HCT116 (cell line): ENCODE data around the gene LYVE1. TPM values are rescaled to one million over a fixed set of nuclear protein-coding genes. Genes with fewer than 3 reads are reported as not detected.

Source experiments
- ATAC-seq: fragments of 200-7000 bp; cut with Tn5 transposase; 2 replicates; pipeline ENCODE4 v1.9.1; 2020; ENCODE audit warnings: mild to moderate bottlenecking, moderate library complexity
- BruUV-seq: library from RNA; stranded (reverse); fragments of 400-500 nt; replicated peaks from 2 replicates; lab custom pipeline; 2021; lab: Mats Ljungman, UMichigan
- CTCF ChIA-PET: fragments of 300-600 bp; sonication (Branson Sonifier 250); formaldehyde crosslinking; loops from one replicate; lab custom pipeline; 2021; ENCODE audit warnings: antibody characterized with exemption; lab: Charles Lee
- POLR2A ChIA-PET: fragments of 300-600, 350-600 bp; sonication (Branson Sonifier 250); formaldehyde crosslinking; loops from one replicate; lab custom pipeline; 2021; ENCODE audit warnings: antibody characterized with exemption; lab: Charles Lee
- RAD21 ChIA-PET, 2 experiments: fragments of 300-600 bp; sonication (Branson Sonifier 250); formaldehyde crosslinking; loops; one replicate each; lab custom pipeline; 2023; ENCODE audit warnings: low total read pairs in 2 of 2; ENCODE audit not compliant: uncharacterized antibody in 2 of 2, unreplicated experiment in 2 of 2, low non-redundant PET in 1 of 2; lab: Charles Lee
- DNase-seq: peaks from one replicate; pipeline ENCODE4 v3.0.0-alpha.2; 2010; ENCODE audit warnings: low read depth, low spot score
- H2AFZ ChIP-seq: fragments of 200-600 bp; shearing (Covaris generic), sonication (generic); 2 replicates; pipeline ENCODE4 v1.6.1; 2017; ENCODE audit warnings: low read depth, mixed run types, mixed read lengths, antibody characterized with exemption, low read length; ENCODE audit not compliant: poor library complexity, severe bottlenecking
- H3K27ac ChIP-seq: 2 replicates; pipeline ENCODE4 v1.5.1; 2012; ENCODE audit warnings: low read depth, low read length
- H3K27me3 ChIP-seq: fragments of 200-600 bp; sonication (generic); 2 replicates; pipeline ENCODE4 v1.6.1; 2016; ENCODE audit warnings: mixed run types, low read length, mixed read lengths; ENCODE audit not compliant: insufficient read depth
- H3K36me3 ChIP-seq, 2 experiments: fragments of 200-500 bp in 1 of 2; fragments of 200-600 bp in 1 of 2; sonication (Bioruptor generic) in 1 of 2; sonication (generic) in 1 of 2; 2 replicates each; pipeline versions ENCODE4 v1.5.1 to v1.6.1; 2014 to 2016; ENCODE audit warnings: low read length in 2 of 2, inconsistent platforms in 1 of 2, mixed read lengths in 1 of 2, mixed run types in 1 of 2; ENCODE audit not compliant: insufficient read depth in 2 of 2, control insufficient read depth in 1 of 2
- H3K4me1 ChIP-seq, 2 experiments: fragments of 200-600 bp in 1 of 2; sonication (generic) in 1 of 2; 2 replicates each; pipeline versions ENCODE4 v1.5.1 to v1.6.1; 2012 to 2017; ENCODE audit warnings: low read length in 2 of 2, inconsistent platforms in 1 of 2, mild to moderate bottlenecking in 1 of 2, mixed read lengths in 1 of 2, mixed run types in 1 of 2, moderate library complexity in 1 of 2; ENCODE audit not compliant: insufficient read depth in 2 of 2, control insufficient read depth in 1 of 2
- H3K4me2 ChIP-seq: fragments of 200-600 bp; sonication (generic); 2 replicates; pipeline ENCODE4 v1.6.1; 2017; ENCODE audit warnings: mixed run types, low read length, mixed read lengths
- H3K4me3 ChIP-seq, 2 experiments: fragments of 200-600 bp in 1 of 2; sonication (generic) in 1 of 2; replicated peaks in 1 of 2; 2 replicates each; pipeline ENCODE4 v1.5.1; 2011 to 2016; ENCODE audit warnings: low read length in 2 of 2, control low read depth in 1 of 2, low read depth in 1 of 2, mild to moderate bottlenecking in 1 of 2, mixed read lengths in 1 of 2, mixed run types in 1 of 2
- H3K79me2 ChIP-seq: fragments of 200-600 bp; sonication (generic); 2 replicates; pipeline ENCODE4 v1.6.1; 2017; ENCODE audit warnings: mild to moderate bottlenecking, mixed run types, low read length, moderate library complexity, mixed read lengths; ENCODE audit not compliant: insufficient read depth
- H3K9ac ChIP-seq: fragments of 200-600 bp; sonication (generic); 2 replicates; pipeline ENCODE4 v1.6.1; 2016; ENCODE audit warnings: low read length, mixed read lengths
- H3K9me2 ChIP-seq: fragments of 200-600 bp; sonication (generic), shearing (Covaris generic); 2 replicates; pipeline ENCODE4 v1.6.1; 2017; ENCODE audit warnings: mixed run types, mild to moderate bottlenecking, moderate library complexity; ENCODE audit not compliant: insufficient read depth
- H3K9me3 ChIP-seq, 2 experiments: fragments of 200-500 bp in 1 of 2; fragments of 200-600 bp in 1 of 2; sonication (Bioruptor generic) in 1 of 2; sonication (generic) in 1 of 2; 2 replicates each; pipeline ENCODE4 v1.6.1; 2014 to 2017; ENCODE audit warnings: low read length in 2 of 2, mixed read lengths in 2 of 2, inconsistent platforms in 1 of 2, low read depth in 1 of 2, mild to moderate bottlenecking in 1 of 2, mixed run types in 1 of 2, moderate library complexity in 1 of 2; ENCODE audit not compliant: control insufficient read depth in 1 of 2, insufficient read depth in 1 of 2
- H4K20me1 ChIP-seq: fragments of 200-600 bp; sonication (generic), shearing (Covaris generic); 2 replicates; pipeline ENCODE4 v1.6.1; 2017; ENCODE audit warnings: mixed run types, mild to moderate bottlenecking, moderate library complexity; ENCODE audit not compliant: insufficient read depth
- CTCF ChIP-seq, 3 experiments: fragments of 200-600 bp in 1 of 3; sonication (generic) in 1 of 3; IDR thresholded peaks in 2 of 3; conservative IDR thresholded peaks in 1 of 3; 2 replicates each; pipeline ENCODE4 v1.5.1; 2012 to 2017; ENCODE audit warnings: low read depth in 2 of 3, low read length in 2 of 3, antibody characterized with exemption in 1 of 3, borderline replicate concordance in 1 of 3, control low read depth in 1 of 3, mild to moderate bottlenecking in 1 of 3, mixed read lengths in 1 of 3, mixed run types in 1 of 3, moderate library complexity in 1 of 3; ENCODE audit not compliant: insufficient read depth in 1 of 3
- EGR1 ChIP-seq: IDR thresholded peaks from 2 replicates; pipeline ENCODE4 v1.6.1; 2012; ENCODE audit warnings: low read depth
- EZH2 ChIP-seq: fragments of 200-600 bp; sonication (generic); IDR thresholded peaks from 2 replicates; pipeline ENCODE4 v1.6.1; 2017; ENCODE audit warnings: antibody characterized with exemption, mixed run types
- RAD21 ChIP-seq: IDR thresholded peaks from 2 replicates; pipeline ENCODE4 v1.6.1; 2012; ENCODE audit warnings: low read depth, mild to moderate bottlenecking
- REST ChIP-seq: IDR thresholded peaks from 2 replicates; pipeline ENCODE4 v1.6.1; 2012; ENCODE audit warnings: low read depth
- SIN3A ChIP-seq: IDR thresholded peaks from 2 replicates; pipeline ENCODE4 v1.6.1; 2012; ENCODE audit warnings: low read depth
- ZFX ChIP-seq: fragments of 450-650 bp; IDR thresholded peaks from 2 replicates; pipeline ENCODE4 v1.6.1; 2017
- intact Hi-C: fragments of 100-400 bp; cut with micrococcal nuclease; formaldehyde crosslinking; loops from 2 replicates; pipeline ENCODE4 v1.10.0; 2022
- total RNA-seq: library from RNA; stranded (reverse); gene quantifications from one replicate; pipeline ENCODE4 v1.2.1, GENCODE V29; 2021; ENCODE audit not compliant: unreplicated experiment

Gene LYVE1
- total RNA-seq, 1 experiment from 2014 or later = 0.34 TPM

DNA sequence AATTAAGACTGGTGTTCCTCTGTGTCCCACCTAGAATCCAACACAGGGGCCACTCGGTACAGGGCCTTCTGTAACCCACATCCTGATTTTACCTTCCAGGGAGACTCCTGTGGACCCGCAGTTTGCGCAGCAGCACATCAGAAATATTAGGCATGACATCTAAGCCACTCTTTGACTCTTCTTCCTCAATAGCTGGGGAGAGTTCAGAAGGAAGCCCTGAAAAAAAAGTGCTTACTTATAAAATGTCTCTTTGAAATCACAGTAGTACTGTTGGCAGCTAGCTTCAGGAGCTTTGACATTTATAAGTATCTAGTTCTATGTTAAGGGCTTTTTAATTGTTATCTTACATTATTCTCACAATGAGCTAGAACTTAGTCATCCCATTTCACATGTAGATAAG is 41.2 kb upstream of the LYVE1 start:
- Histone ChIP-seq H3K9ac (no peak overlapping the region), H3K27me3 (no peaks in the 10 kb centered on the region), H3K4me2 (no peak overlapping the region), H4K20me1 (no peaks in the 10 kb centered on the region), H3K4me1 (no peaks in the 10 kb centered on the region), H3K79me2 (no peaks in the 10 kb centered on the region), H3K36me3 (no peaks in the 10 kb centered on the region), H3K9me3 (no peaks in the 10 kb centered on the region), H3K27ac (no peak overlapping the region), H3K9me2 (no peaks in the 10 kb centered on the region), H3K4me3 (no peak overlapping the region), H2AFZ (no peak overlapping the region)
- ChIA-PET CTCF (interaction anchor here (1.5 kb wide), 1 partner anchor 204 kb away, joined by 3 read pairs; no protein-coding TSS in a partner anchor), RAD21 (no interaction called here), POLR2A (no interaction called here)
- DNase-seq (no peak), ATAC-seq (no peak)
- no TSS peak for BruUV-seq
- intact Hi-C loops = no loop called here
- TF ChIP-seq EGR1 (no peak), SIN3A (no peak), EZH2 (no peak), ZFX (no peak), REST (no peak), CTCF (IDR thresholded peaks at IDR 0.05 in 2 of 3, conservative IDR thresholded peaks at IDR 0.05 in 1 of 3; ENCODE audit: borderline replicate concordance in 1 of 3, insufficient read depth in 1 of 3, low read depth in 2 of 3, low read length in 2 of 3) (no peak), RAD21 (no peak)
